ENCODE measurements around the gene ANO8.
A peak's percentile ranks its signal among the peaks of the same experiment; 100 is the strongest.

Gene ANO8

GRCh38 chr19:17289489-17289888 lies 45.2 kb downstream of the ANO8 start:
- Histone ChIP-seq H3K9me3 (ENCODE audit: control insufficient read depth, low read length) (no peaks in the 10 kb centered on the region), H3K36me3 (ENCODE audit: control insufficient read depth, insufficient read depth, low read length) (no peaks in the 10 kb centered on the region), H3K27ac (ENCODE audit: insufficient read depth, low read length, poor library complexity, severe bottlenecking) (no peak overlapping the region), H3K27me3 (replicated peaks; ENCODE audit: control insufficient read depth, insufficient read depth, low read length, poor library complexity, severe bottlenecking) (no peaks in the 10 kb centered on the region), H3K4me3 (ENCODE audit: insufficient read depth, low read depth, low read length, poor library complexity, severe bottlenecking) (no peak overlapping the region), H3K4me1 (ENCODE audit: control insufficient read depth, insufficient read depth, low read length, poor library complexity, severe bottlenecking) (peaks cover 6% of the 10 kb centered on the region)
- DNase-seq, result no peak

- no peaks in the 10 kb centered on the region for H3K9me3 ChIP-seq (ENCODE audit: control insufficient read depth, low read length)
- no peak overlapping the region for H3K4me3 ChIP-seq (ENCODE audit: insufficient read depth, low read depth, low read length, poor library complexity, severe bottlenecking)
- H3K4me1 ChIP-seq (ENCODE audit: control insufficient read depth, insufficient read depth, low read length, poor library complexity, severe bottlenecking), result peaks cover 11% of the 10 kb centered on the region
- no peak for DNase-seq
- H3K27ac ChIP-seq (ENCODE audit: insufficient read depth, low read length, poor library complexity, severe bottlenecking), result no peak overlapping the region
- H3K27me3 ChIP-seq (replicated peaks; ENCODE audit: control insufficient read depth, insufficient read depth, low read length, poor library complexity, severe bottlenecking), result peaks cover 4% of the 10 kb centered on the region
- no peaks in the 10 kb centered on the region for H3K36me3 ChIP-seq (ENCODE audit: control insufficient read depth, insufficient read depth, low read length)
Measured at GRCh38 chr19:17286752-17287151, 47.9 kb downstream of the ANO8 start.

GRCh38 chr19:17286263-17286662 lies 48.4 kb downstream of the ANO8 start:
- H3K27ac ChIP-seq (ENCODE audit: insufficient read depth, low read length, poor library complexity, severe bottlenecking), result no peak overlapping the region
- no peak for DNase-seq
- no peak overlapping the region for H3K4me3 ChIP-seq (ENCODE audit: insufficient read depth, low read depth, low read length, poor library complexity, severe bottlenecking)
- H3K4me1 ChIP-seq (ENCODE audit: control insufficient read depth, insufficient read depth, low read length, poor library complexity, severe bottlenecking), result peaks cover 16% of the 10 kb centered on the region
- no peaks in the 10 kb centered on the region for H3K9me3 ChIP-seq (ENCODE audit: control insufficient read depth, low read length)
- peaks cover 4% of the 10 kb centered on the region for H3K27me3 ChIP-seq (replicated peaks; ENCODE audit: control insufficient read depth, insufficient read depth, low read length, poor library complexity, severe bottlenecking)
- no peaks in the 10 kb centered on the region for H3K36me3 ChIP-seq (ENCODE audit: control insufficient read depth, insufficient read depth, low read length)

- no peaks in the 10 kb centered on the region for H3K36me3 ChIP-seq (ENCODE audit: control insufficient read depth, insufficient read depth, low read length)
- peaks cover 17% of the 10 kb centered on the region for H3K4me1 ChIP-seq (ENCODE audit: control insufficient read depth, insufficient read depth, low read length, poor library complexity, severe bottlenecking)
- H3K4me3 ChIP-seq (ENCODE audit: insufficient read depth, low read depth, low read length, poor library complexity, severe bottlenecking), result no peak overlapping the region
- peaks cover 4% of the 10 kb centered on the region for H3K27me3 ChIP-seq (replicated peaks; ENCODE audit: control insufficient read depth, insufficient read depth, low read length, poor library complexity, severe bottlenecking)
- H3K27ac ChIP-seq (ENCODE audit: insufficient read depth, low read length, poor library complexity, severe bottlenecking), result no peak overlapping the region
- no peak for DNase-seq
- H3K9me3 ChIP-seq (ENCODE audit: control insufficient read depth, low read length), result no peaks in the 10 kb centered on the region
Measured at GRCh38 chr19:17285415-17286135, 49.1 kb downstream of the ANO8 start.

GRCh38 chr19:17283504-17283996 lies 51.1 kb downstream of the ANO8 start:
- Histone ChIP-seq H3K27ac (ENCODE audit: insufficient read depth, low read length, poor library complexity, severe bottlenecking) (no peak overlapping the region), H3K4me3 (ENCODE audit: insufficient read depth, low read depth, low read length, poor library complexity, severe bottlenecking) (no peak overlapping the region)
- DNase-seq, result no peak

GRCh38 chr19:17282488-17283125 lies 52.0 kb downstream of the ANO8 start:
- Histone ChIP-seq H3K36me3 (ENCODE audit: control insufficient read depth, insufficient read depth, low read length) (peaks cover 1% of the 10 kb centered on the region), H3K9me3 (ENCODE audit: control insufficient read depth, low read length) (no peaks in the 10 kb centered on the region), H3K4me1 (ENCODE audit: control insufficient read depth, insufficient read depth, low read length, poor library complexity, severe bottlenecking) (peaks cover 17% of the 10 kb centered on the region), H3K27me3 (replicated peaks; ENCODE audit: control insufficient read depth, insufficient read depth, low read length, poor library complexity, severe bottlenecking) (peaks cover 4% of the 10 kb centered on the region), H3K4me3 (ENCODE audit: insufficient read depth, low read depth, low read length, poor library complexity, severe bottlenecking) (peak overlapping the region; percentile 45), H3K27ac (ENCODE audit: insufficient read depth, low read length, poor library complexity, severe bottlenecking) (no peak overlapping the region)
- peak; percentile 52 to 68 (median 61) for DNase-seq

More at GRCh38 chr19:17283504-17283996, 51.1 kb downstream of the ANO8 start:
- H3K27me3 ChIP-seq (replicated peaks; ENCODE audit: control insufficient read depth, insufficient read depth, low read length, poor library complexity, severe bottlenecking), result peaks cover 4% of the 10 kb centered on the region
- peaks cover 17% of the 10 kb centered on the region for H3K4me1 ChIP-seq (ENCODE audit: control insufficient read depth, insufficient read depth, low read length, poor library complexity, severe bottlenecking)
- H3K36me3 ChIP-seq (ENCODE audit: control insufficient read depth, insufficient read depth, low read length), result no peaks in the 10 kb centered on the region
- no peaks in the 10 kb centered on the region for H3K9me3 ChIP-seq (ENCODE audit: control insufficient read depth, low read length)

GRCh38 chr19:17281391-17282304 lies 53.0 kb downstream of the ANO8 start, which contains the start of gene ANKLE1:
Gene ANKLE1, plus strand, starts transcription at chr19:17281901. Its CDS starts 20 bp downstream, at chr19:17281921.
- Histone ChIP-seq H3K27ac (ENCODE audit: insufficient read depth, low read length, poor library complexity, severe bottlenecking) (no peak within 1 kb of the TSS), H3K9me3 (ENCODE audit: control insufficient read depth, low read length) (no peaks in the 10 kb centered on the region), H3K27me3 (replicated peaks; ENCODE audit: control insufficient read depth, insufficient read depth, low read length, poor library complexity, severe bottlenecking) (peaks cover 4% of the 10 kb centered on the region), H3K4me3 (ENCODE audit: insufficient read depth, low read depth, low read length, poor library complexity, severe bottlenecking) (peak within 1 kb of the TSS; percentile 45), H3K4me1 (ENCODE audit: control insufficient read depth, insufficient read depth, low read length, poor library complexity, severe bottlenecking) (peaks cover 17% of the 10 kb centered on the region), H3K36me3 (ENCODE audit: control insufficient read depth, insufficient read depth, low read length) (peaks cover 11% of the 10 kb centered on the region)
- no peak for DNase-seq

GRCh38 chr19:17279436-17279835 lies 55.2 kb downstream of the ANO8 start:
- peaks cover 17% of the 10 kb centered on the region for H3K4me1 ChIP-seq (ENCODE audit: control insufficient read depth, insufficient read depth, low read length, poor library complexity, severe bottlenecking)
- no peak for DNase-seq
- H3K27me3 ChIP-seq (replicated peaks; ENCODE audit: control insufficient read depth, insufficient read depth, low read length, poor library complexity, severe bottlenecking), result peaks cover 4% of the 10 kb centered on the region
- H3K9me3 ChIP-seq (ENCODE audit: control insufficient read depth, low read length), result no peaks in the 10 kb centered on the region
- no peak overlapping the region for H3K4me3 ChIP-seq (ENCODE audit: insufficient read depth, low read depth, low read length, poor library complexity, severe bottlenecking)
- no peak overlapping the region for H3K27ac ChIP-seq (ENCODE audit: insufficient read depth, low read length, poor library complexity, severe bottlenecking)
- peaks cover 31% of the 10 kb centered on the region for H3K36me3 ChIP-seq (ENCODE audit: control insufficient read depth, insufficient read depth, low read length)

GRCh38 chr19:17275441-17276175 lies 59.0 kb downstream of the ANO8 start:
- H3K27me3 ChIP-seq (replicated peaks; ENCODE audit: control insufficient read depth, insufficient read depth, low read length, poor library complexity, severe bottlenecking), result no peaks in the 10 kb centered on the region
- no peak overlapping the region for H3K4me3 ChIP-seq (ENCODE audit: insufficient read depth, low read depth, low read length, poor library complexity, severe bottlenecking)
- no peaks in the 10 kb centered on the region for H3K9me3 ChIP-seq (ENCODE audit: control insufficient read depth, low read length)
- H3K36me3 ChIP-seq (ENCODE audit: control insufficient read depth, insufficient read depth, low read length), result peaks cover 58% of the 10 kb centered on the region
- no peaks in the 10 kb centered on the region for H3K4me1 ChIP-seq (ENCODE audit: control insufficient read depth, insufficient read depth, low read length, poor library complexity, severe bottlenecking)
- no peak overlapping the region for H3K27ac ChIP-seq (ENCODE audit: insufficient read depth, low read length, poor library complexity, severe bottlenecking)
- DNase-seq, result no peak
